Activated naive CD4-positive, alpha-beta T cell treated with anti-CD3 and anti-CD28 coated beads, Interleukin-2, amount 50 U/mL, for 24 hours (primary cell): ENCODE data around the gene NOL4L.
A peak's percentile ranks its signal among the peaks of the same experiment; 100 is the strongest.

Experiments used
- H3K27ac Mint-ChIP-seq: one replicate; pipeline ENCODE4 v1.8.0; 2021; ENCODE audit warnings: mild to moderate bottlenecking, mixed read lengths
- H3K27me3 Mint-ChIP-seq: one replicate; pipeline ENCODE4 v1.8.0; 2021; ENCODE audit warnings: mixed read lengths
- H3K36me3 Mint-ChIP-seq: one replicate; pipeline ENCODE4 v1.8.0; 2021; ENCODE audit warnings: mixed read lengths
- H3K4me1 Mint-ChIP-seq: one replicate; pipeline ENCODE4 v1.8.0; 2021; ENCODE audit warnings: mixed read lengths
- H3K4me3 Mint-ChIP-seq: one replicate; pipeline ENCODE4 v1.8.0; 2021; ENCODE audit warnings: mild to moderate bottlenecking, mixed read lengths
- H3K9me3 Mint-ChIP-seq: one replicate; pipeline ENCODE4 v1.8.0; 2021; ENCODE audit warnings: mixed read lengths

NOL4L gene, protein sequence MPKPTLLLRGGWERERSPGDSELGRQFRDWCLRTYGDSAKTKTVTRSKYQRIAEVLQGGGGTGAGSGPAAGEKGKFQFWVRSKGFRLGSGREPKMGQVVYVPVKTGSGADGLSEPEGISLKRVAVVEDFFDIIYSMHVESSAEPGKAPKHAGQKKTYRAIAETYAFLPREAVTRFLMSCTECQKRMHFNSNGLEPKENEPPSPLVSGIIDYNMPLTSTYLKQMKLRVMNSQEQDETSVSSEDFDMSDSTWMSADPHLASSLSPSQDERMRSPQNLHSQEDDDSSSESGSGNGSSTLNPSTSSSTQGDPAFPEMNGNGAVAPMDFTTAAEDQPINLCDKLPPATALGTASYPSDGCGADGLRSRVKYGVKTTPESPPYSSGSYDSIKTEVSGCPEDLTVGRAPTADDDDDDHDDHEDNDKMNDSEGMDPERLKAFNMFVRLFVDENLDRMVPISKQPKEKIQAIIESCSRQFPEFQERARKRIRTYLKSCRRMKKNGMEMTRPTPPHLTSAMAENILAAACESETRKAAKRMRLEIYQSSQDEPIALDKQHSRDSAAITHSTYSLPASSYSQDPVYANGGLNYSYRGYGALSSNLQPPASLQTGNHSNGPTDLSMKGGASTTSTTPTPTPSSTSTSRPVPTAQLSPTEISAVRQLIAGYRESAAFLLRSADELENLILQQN

DNA sequence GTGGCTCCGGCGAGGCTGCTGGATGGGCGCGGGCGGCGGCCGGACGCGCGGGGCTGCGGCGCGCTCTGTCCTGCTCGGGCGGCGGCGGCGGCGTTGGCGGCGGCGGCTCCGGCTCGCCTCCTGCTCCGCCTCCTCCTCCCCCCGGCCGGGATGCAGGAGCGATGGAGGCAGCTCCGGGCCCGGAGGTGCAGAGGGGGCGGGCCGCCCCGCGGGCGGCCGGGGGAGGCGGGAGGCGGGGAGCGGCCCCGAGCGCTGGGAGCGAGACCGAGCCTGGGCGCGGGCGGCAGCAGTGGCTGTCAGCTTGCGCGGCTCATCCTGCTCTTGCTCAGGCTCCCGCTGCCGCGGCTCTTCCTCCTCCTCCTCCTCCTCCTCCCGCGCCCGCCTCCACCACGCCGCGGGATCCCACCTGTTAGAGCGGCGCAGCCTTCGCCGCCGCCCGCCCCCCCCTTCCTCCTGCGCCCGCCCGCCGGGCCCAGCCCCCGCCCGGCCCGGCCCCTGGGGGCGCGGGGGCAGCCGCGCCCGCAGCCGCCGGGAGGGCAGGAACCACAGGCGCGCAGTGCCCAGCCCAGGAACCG lies at the start of gene NOL4L:
Gene NOL4L, minus strand, starts transcription at position 323 of the 575 bp plus-strand sequence. CDS start 443 bp downstream, outside the sequence.
- Mint-ChIP-seq H3K27me3 (no peaks in the 10 kb centered on the region), H3K36me3 (no peaks in the 10 kb centered on the region), H3K4me1 (peaks cover 41% of the 10 kb centered on the region), H3K4me3 (peak within 1 kb of the TSS; percentile 91), H3K27ac (peak within 1 kb of the TSS; percentile 81), H3K9me3 (no peaks in the 10 kb centered on the region)

DNA sequence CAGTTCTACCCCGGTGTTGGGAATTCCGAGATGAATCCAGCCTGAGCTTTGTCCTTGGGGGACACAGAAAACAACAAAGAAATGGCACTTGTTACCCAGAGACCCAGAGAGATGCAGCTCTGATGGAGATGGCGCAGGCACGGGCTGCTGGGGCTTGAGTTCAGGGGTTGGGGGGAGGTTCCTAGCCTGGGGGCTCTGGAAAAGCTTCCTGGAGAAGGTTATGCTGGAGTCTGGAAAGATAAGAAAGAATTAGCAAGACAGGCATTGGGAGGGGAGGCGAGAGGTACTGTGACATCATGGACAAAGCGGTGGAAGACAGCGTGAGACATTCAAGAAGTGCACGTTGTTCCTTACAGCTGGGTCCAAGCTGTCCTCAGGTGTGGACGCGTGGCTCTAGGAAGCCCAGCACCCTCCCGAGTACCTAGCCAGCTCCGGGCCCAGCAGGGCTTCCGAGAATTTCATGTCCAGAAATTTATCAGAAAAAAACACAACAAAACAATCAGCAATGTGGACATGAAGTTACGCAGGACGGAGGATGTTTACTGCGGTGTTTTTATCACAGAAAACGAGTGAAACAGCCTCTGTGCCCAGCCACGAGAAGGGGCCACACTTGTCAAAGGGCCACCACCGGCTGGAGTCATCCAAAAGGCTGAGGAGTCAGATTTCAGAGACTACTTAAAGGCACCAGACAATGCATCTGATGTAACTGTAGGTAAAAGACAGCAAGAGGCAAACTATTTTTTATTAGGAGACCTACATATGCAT lies 49.1 kb upstream of the NOL4L start:
- Mint-ChIP-seq H3K27ac (no peak overlapping the region), H3K4me3 (no peak overlapping the region), H3K4me1 (no peaks in the 10 kb centered on the region), H3K27me3 (no peaks in the 10 kb centered on the region), H3K9me3 (no peaks in the 10 kb centered on the region), H3K36me3 (no peaks in the 10 kb centered on the region)

DNA sequence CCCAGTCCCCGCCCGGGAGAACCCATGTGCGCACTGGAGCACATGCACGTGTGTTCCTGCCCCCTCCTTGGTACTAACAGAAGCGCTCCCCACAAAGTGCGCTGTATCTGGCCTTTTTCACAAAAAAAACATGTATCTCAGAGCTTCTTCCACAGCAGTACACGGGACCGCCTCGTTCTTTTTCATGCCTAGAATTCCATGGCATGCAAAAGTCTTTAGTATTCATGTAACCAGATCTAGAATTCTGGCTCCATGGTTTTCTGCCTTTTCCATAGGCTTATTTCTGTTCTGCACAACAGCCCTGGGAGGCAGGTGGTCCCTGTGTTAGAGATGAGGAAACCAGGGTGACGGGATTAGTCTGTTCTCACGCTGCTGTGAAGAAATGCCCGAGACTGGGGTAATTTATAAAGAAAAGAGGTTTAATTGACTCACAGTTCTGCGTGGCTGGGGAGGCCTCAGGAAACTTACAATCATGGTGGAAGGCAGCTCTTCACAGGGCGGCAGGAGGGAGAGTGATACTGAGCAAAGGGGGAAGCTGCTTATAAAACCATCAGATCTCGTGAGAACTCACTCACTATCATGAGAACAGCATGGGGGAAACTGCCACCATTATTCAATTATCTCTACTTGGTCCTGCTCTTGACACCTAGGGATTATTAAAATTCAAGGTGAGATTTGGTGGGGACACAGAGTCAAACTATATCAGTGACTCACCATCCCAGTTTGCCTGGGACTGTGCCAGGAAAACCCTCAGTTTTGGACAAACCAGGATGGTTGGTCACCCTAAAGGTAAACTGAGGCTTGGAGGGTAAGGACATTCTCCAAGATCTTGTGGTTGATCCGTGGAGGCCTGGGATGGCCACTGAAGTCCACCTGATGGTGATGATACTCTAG lies 47.6 kb upstream of the NOL4L start:
- no peaks in the 10 kb centered on the region for H3K27me3 Mint-ChIP-seq
- peaks cover 5% of the 10 kb centered on the region for H3K4me1 Mint-ChIP-seq
- H3K36me3 Mint-ChIP-seq, result no peaks in the 10 kb centered on the region
- no peaks in the 10 kb centered on the region for H3K9me3 Mint-ChIP-seq
- H3K4me3 Mint-ChIP-seq, result no peak overlapping the region
- no peak overlapping the region for H3K27ac Mint-ChIP-seq

- no peak overlapping the region for H3K27ac Mint-ChIP-seq
- H3K27me3 Mint-ChIP-seq, result no peaks in the 10 kb centered on the region
- no peaks in the 10 kb centered on the region for H3K36me3 Mint-ChIP-seq
- no peaks in the 10 kb centered on the region for H3K9me3 Mint-ChIP-seq
- peaks cover 10% of the 10 kb centered on the region for H3K4me1 Mint-ChIP-seq
- H3K4me3 Mint-ChIP-seq, result no peak overlapping the region
Measured at GRCh38 chr20:32631933-32632460, 46.9 kb upstream of the NOL4L start.

GRCh38 chr20:32629813-32630212 lies 44.7 kb upstream of the NOL4L start:
- peaks cover 4% of the 10 kb centered on the region for H3K27me3 Mint-ChIP-seq
- no peak overlapping the region for H3K27ac Mint-ChIP-seq
- H3K36me3 Mint-ChIP-seq, result no peaks in the 10 kb centered on the region
- H3K9me3 Mint-ChIP-seq, result no peaks in the 10 kb centered on the region
- no peak overlapping the region for H3K4me3 Mint-ChIP-seq
- H3K4me1 Mint-ChIP-seq, result peaks cover 10% of the 10 kb centered on the region

DNA sequence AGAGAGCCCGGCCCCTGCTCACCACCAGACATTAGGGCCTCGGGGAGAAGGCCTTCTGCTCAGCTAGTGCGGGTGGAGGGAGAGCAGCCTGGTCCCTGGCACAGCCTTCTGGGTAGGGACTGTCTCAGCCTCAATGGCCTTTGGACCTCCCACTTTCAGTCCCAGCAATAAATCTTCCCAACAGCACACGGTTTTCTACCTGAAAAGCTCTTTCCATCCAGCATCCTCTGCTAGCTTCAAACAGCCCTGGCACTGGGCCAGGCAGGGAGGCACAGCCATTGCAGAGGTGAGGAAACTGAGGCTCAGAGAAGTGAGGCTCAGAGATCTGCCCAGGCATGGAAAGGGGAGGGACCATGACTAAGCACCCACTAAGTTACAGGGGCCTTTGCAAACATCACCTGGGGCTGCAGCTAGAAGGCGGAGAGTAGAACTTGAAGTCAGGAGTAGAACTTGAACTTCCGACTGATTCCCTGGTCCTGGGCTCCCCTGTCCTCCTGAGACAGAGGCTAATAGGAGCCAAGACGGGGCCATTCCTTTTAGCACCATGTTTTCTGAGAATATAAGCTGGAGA lies 43.9 kb upstream of the NOL4L start:
- no peaks in the 10 kb centered on the region for H3K36me3 Mint-ChIP-seq
- peak overlapping the region; percentile 33 for H3K4me3 Mint-ChIP-seq
- H3K4me1 Mint-ChIP-seq, result peaks cover 10% of the 10 kb centered on the region
- H3K27me3 Mint-ChIP-seq, result peaks cover 4% of the 10 kb centered on the region
- no peak overlapping the region for H3K27ac Mint-ChIP-seq
- no peaks in the 10 kb centered on the region for H3K9me3 Mint-ChIP-seq

- Mint-ChIP-seq H3K27me3 (peaks cover 4% of the 10 kb centered on the region), H3K4me3 (peak overlapping the region; percentile 33), H3K36me3 (no peaks in the 10 kb centered on the region), H3K9me3 (no peaks in the 10 kb centered on the region), H3K27ac (no peak overlapping the region), H3K4me1 (peaks cover 10% of the 10 kb centered on the region)
Measured at GRCh38 chr20:32626859-32627636, 41.9 kb upstream of the NOL4L start.

- Mint-ChIP-seq H3K27ac (no peak overlapping the region), H3K36me3 (no peaks in the 10 kb centered on the region), H3K4me3 (no peak overlapping the region), H3K4me1 (peaks cover 14% of the 10 kb centered on the region), H3K27me3 (peaks cover 4% of the 10 kb centered on the region), H3K9me3 (no peaks in the 10 kb centered on the region)
Measured at GRCh38 chr20:32626407-32626806, 41.3 kb upstream of the NOL4L start.

DNA sequence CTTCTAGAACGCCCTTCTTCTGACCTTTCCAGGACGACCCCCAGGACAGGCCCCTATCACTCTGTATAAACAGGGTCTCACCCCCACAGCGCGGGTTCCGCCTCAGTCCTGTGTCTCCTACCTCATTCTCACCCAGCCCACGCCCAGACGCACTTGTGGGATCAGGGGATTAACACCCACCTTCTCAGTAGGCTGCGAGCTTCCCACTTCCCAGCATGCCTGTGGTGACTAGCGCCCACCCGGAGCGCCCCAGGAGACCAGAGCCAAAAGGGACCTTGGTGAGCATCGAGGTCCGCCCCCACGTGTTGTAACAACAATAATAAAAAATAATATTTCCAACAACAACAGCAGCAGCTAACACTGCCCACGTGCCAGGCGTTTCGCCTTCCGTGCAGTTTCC lies 40.9 kb upstream of the NOL4L start:
- H3K27me3 Mint-ChIP-seq, result peaks cover 4% of the 10 kb centered on the region
- no peaks in the 10 kb centered on the region for H3K36me3 Mint-ChIP-seq
- H3K27ac Mint-ChIP-seq, result peak overlapping the region; percentile 74
- peaks cover 14% of the 10 kb centered on the region for H3K4me1 Mint-ChIP-seq
- H3K9me3 Mint-ChIP-seq, result no peaks in the 10 kb centered on the region
- H3K4me3 Mint-ChIP-seq, result no peak overlapping the region

DNA sequence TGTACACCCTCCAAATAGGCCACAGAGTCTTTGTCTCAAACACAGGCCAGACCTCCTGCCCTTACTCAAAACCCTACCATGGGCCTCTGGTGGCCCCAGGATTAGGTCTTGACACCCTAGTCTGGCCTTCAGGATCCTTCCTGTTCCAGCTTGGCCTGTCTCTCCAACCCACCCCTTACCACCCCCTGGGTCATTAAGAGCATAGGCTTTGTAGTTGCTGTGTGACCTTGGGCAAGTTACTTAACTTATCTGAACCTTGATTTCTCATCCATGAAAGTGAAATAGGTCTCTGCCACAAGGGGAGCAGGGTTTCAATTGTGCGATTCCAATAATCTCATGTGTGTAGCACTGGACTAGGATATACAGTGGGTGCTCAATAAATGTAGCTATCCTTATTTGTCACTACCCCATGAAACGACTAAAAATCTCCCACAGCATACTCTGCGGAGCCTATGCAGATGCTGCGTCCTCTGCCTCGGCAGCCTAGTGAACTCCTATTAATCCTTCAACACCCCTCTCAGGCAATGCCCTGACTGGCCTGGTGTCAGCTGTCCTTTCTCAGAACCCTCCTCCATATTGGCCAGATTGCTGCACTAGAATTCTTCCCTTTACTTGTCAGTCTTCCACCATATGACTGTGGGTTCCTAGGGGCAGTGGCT lies 39.7 kb upstream of the NOL4L start:
- H3K27ac Mint-ChIP-seq, result peak overlapping the region; percentile 10
- no peaks in the 10 kb centered on the region for H3K9me3 Mint-ChIP-seq
- H3K4me3 Mint-ChIP-seq, result no peak overlapping the region
- H3K4me1 Mint-ChIP-seq, result peaks cover 14% of the 10 kb centered on the region
- no peaks in the 10 kb centered on the region for H3K36me3 Mint-ChIP-seq
- H3K27me3 Mint-ChIP-seq, result peaks cover 4% of the 10 kb centered on the region

DNA sequence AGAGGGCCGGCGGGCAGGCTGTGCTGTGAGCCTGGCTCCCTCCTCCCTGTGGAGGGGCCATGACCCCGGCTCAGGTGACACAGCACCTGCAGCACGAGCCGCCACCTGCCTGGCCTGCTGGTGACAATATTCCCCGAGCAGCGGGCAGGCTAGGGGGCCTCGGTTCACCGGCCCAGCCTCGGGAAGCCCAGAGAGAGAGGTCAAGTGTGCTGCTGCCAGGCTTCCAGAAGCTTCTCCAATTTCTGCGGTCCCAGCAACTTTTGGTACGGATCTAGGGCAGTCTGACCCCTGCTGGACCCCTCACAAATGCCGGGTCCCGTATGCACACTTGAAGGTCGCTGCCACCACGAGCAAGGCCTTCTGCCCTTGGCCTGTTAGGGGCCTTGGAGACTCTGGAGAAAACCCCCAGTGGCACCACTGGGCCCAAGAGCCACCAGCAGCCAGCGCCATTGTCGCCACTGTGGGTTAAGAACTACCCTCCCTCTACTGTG lies 38.6 kb upstream of the NOL4L start:
- Mint-ChIP-seq H3K27me3 (peaks cover 4% of the 10 kb centered on the region), H3K4me3 (no peak overlapping the region), H3K27ac (no peak overlapping the region), H3K36me3 (no peaks in the 10 kb centered on the region), H3K9me3 (no peaks in the 10 kb centered on the region), H3K4me1 (peaks cover 14% of the 10 kb centered on the region)

DNA sequence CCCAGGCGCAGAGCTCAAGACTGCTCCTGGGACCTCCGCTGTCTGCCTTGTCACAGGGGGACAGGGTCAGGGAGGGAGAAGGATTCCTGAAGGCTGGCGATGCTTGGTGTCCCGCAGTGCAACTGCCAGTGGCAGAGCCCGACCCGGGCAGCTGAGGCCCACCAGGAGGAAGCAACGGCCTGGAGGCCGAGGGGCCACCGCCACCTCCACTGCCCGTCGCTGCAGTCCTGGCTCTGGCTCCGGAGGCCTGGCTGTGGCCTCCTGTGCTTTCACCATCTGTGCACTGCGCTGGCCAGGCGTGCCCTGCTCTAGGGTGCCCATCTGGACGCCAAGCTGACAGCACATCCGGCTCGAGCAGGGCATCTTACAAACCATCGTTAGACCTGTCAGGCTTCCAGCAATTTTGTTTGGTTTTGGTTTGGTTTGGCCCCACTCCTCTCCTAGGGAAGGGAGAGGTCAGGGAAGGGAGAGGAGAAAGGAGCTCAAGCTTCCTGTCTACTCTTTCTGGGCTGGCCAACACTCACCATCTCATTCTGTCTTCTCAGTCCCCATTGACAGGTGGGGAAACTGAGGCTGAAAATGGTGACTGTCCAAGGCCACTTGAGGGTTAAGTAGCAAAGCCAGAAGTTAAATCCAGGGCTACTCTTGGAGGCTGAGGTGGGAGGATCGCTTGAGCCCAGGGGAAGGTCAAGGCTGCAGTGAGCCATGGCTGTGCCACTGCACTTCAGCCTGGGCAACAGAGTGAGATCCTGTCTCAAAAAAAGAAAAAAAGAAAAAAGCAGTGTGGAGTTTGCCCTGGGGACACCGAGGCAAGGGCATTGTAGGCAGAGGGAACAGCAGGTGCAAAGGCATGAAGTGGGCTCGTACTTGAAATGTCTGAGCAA lies 37.7 kb upstream of the NOL4L start:
- H3K9me3 Mint-ChIP-seq, result no peaks in the 10 kb centered on the region

More for the DNA sequence above, 37.7 kb upstream of the NOL4L start:
- Mint-ChIP-seq H3K4me1 (peaks cover 10% of the 10 kb centered on the region), H3K27me3 (peaks cover 4% of the 10 kb centered on the region), H3K27ac (no peak overlapping the region), H3K36me3 (no peaks in the 10 kb centered on the region), H3K4me3 (no peak overlapping the region)
